ENCODE data around the gene HIF3A.

DNA sequence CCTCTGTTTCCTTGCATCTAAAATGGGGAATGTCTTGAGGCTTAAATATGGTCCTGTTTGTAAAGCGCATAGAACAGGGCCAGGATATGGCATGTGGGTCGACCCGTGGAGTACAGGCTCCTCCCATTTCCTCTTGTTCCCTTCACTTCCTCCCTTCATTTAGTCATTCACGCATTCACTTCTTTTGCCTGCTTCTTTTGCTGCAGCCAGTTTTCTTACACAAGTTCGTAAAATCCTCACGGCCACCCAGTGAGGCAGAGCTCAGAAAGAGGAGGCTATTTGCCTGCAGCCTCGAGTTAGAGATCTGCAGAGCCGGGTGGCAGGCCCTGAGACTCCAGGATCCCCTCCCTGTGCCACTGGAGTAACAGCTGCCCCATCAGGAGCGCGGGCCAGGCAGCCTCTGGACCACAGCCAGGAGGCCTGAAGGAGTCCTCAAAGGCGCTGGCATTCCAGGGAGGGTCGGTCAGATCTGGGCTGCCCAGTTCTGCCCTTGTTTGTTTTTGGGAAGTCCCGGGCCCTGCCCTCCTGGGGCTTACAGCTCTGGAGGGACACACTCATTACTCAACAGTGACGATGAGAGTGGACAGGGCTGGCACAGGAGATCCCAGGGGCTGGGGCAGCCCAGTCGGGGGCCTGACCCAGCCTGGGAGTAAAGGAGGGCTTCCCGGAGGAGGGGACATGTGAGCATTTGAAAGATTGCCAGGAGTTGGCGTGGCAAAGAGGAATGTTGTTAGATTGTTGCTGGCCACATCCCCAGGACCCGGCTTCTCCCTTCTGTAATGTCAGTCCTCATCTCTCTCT, 54.6 kb downstream of the HIF3A start:
- TF ChIP-seq, protein P1, sequence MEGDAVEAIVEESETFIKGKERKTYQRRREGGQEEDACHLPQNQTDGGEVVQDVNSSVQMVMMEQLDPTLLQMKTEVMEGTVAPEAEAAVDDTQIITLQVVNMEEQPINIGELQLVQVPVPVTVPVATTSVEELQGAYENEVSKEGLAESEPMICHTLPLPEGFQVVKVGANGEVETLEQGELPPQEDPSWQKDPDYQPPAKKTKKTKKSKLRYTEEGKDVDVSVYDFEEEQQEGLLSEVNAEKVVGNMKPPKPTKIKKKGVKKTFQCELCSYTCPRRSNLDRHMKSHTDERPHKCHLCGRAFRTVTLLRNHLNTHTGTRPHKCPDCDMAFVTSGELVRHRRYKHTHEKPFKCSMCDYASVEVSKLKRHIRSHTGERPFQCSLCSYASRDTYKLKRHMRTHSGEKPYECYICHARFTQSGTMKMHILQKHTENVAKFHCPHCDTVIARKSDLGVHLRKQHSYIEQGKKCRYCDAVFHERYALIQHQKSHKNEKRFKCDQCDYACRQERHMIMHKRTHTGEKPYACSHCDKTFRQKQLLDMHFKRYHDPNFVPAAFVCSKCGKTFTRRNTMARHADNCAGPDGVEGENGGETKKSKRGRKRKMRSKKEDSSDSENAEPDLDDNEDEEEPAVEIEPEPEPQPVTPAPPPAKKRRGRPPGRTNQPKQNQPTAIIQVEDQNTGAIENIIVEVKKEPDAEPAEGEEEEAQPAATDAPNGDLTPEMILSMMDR (IDR thresholded peaks at IDR 0.05), result no peak
- TF ChIP-seq POLR2A (IDR thresholded peaks at IDR 0.05), result no peak
